Mesendoderm (in vitro differentiated cells): Measurements from ENCODE around the gene TMEM223.
A peak's percentile ranks its signal among the peaks of the same experiment; 100 is the strongest.

Experiments used
- DNase-seq: peaks from one replicate; pipeline ENCODE4 v3.0.0; 2013
- H2AK5ac ChIP-seq: 2 replicates; pipeline ENCODE4 v1.6.1; 2013; ENCODE audit warnings: low read length, inconsistent platforms
- H2BK120ac ChIP-seq: 2 replicates; pipeline ENCODE4 v1.6.1; 2013; ENCODE audit warnings: low read depth, mild to moderate bottlenecking, low read length, moderate library complexity, mixed read lengths
- H2BK15ac ChIP-seq: replicated peaks from 2 replicates; pipeline ENCODE4 v1.6.1; 2013; ENCODE audit warnings: low read depth, mild to moderate bottlenecking, moderate library complexity
- H2BK5ac ChIP-seq: 2 replicates; pipeline ENCODE4 v1.6.1; 2013; ENCODE audit warnings: low read length, inconsistent platforms
- H3K18ac ChIP-seq: 2 replicates; pipeline ENCODE4 v1.6.1; 2013; ENCODE audit warnings: mild to moderate bottlenecking, low read length, mixed read lengths
- H3K23ac ChIP-seq: one replicate; pipeline ENCODE4 v1.6.1; 2013; ENCODE audit warnings: low read length
- H3K27ac ChIP-seq: 2 replicates; pipeline ENCODE4 v1.5.1; 2013; ENCODE audit warnings: low read depth, mild to moderate bottlenecking, inconsistent platforms, low read length, moderate library complexity
- H3K27me3 ChIP-seq: 2 replicates; pipeline ENCODE4 v1.6.1; 2013; ENCODE audit warnings: low read length, control low read depth, mild to moderate bottlenecking, inconsistent platforms; ENCODE audit not compliant: insufficient read depth, poor library complexity
- H3K36me3 ChIP-seq: 2 replicates; pipeline ENCODE4 v1.6.1; 2013; ENCODE audit warnings: low read length, inconsistent platforms; ENCODE audit not compliant: control insufficient read depth, insufficient read depth
- H3K4ac ChIP-seq: one replicate; pipeline ENCODE4 v1.6.1; 2013; ENCODE audit warnings: low read depth, mild to moderate bottlenecking, low read length, moderate library complexity
- H3K4me1 ChIP-seq: 2 replicates; pipeline ENCODE4 v1.6.1; 2013; ENCODE audit warnings: low read depth, low read length, inconsistent platforms; ENCODE audit not compliant: control insufficient read depth
- H3K4me2 ChIP-seq: 2 replicates; pipeline ENCODE4 v1.6.1; 2013; ENCODE audit warnings: low read length
- H3K4me3 ChIP-seq: 2 replicates; pipeline ENCODE4 v1.5.1; 2013; ENCODE audit warnings: mild to moderate bottlenecking, low read length
- H3K56ac ChIP-seq: one replicate; pipeline ENCODE4 v1.6.1; 2013; ENCODE audit warnings: low read length
- H3K79me1 ChIP-seq: 2 replicates; pipeline ENCODE4 v1.6.1; 2013; ENCODE audit warnings: low read length, inconsistent platforms
- H3K79me2 ChIP-seq: 2 replicates; pipeline ENCODE4 v1.6.1; 2013; ENCODE audit warnings: mild to moderate bottlenecking, low read length; ENCODE audit not compliant: control insufficient read depth, insufficient read depth
- H3K9ac ChIP-seq: 2 replicates; pipeline ENCODE4 v1.6.1; 2013; ENCODE audit warnings: low read length, inconsistent platforms
- H4K5ac ChIP-seq: one replicate; pipeline ENCODE4 v1.6.1; 2013; ENCODE audit warnings: low read length
- H4K8ac ChIP-seq: one replicate; pipeline ENCODE4 v1.6.1; 2013; ENCODE audit warnings: low read depth, mild to moderate bottlenecking, control low read depth, low read length, moderate library complexity
- WGBS: extraction: QIAGEN DNeasy Blood & Tissue Kit; methylation state at CpG from one replicate; pipeline ENCODE4 v1.1.7; 2013; ENCODE audit warnings: low lambda C conversion rate, missing lambda C conversion rate; ENCODE audit not compliant: insufficient coverage; ENCODE audit errors: extremely low coverage; 5-methylcytosine and 5-hydroxymethylcytosine counted together

TMEM223 gene

GRCh38 chr11:62794201-62794775, 2.5 kb upstream of the TMEM223 start:
- Histone ChIP-seq H2AK5ac (no peak overlapping the region), H4K5ac (no peak overlapping the region), H3K4me2 (no peak overlapping the region), H3K27ac (no peak overlapping the region), H4K8ac (no peak overlapping the region), H3K79me2 (peaks cover 22% of the 10 kb centered on the region), H3K4me3 (no peak overlapping the region), H3K56ac (no peak overlapping the region), H2BK5ac (no peak overlapping the region), H3K4me1 (peaks cover 2% of the 10 kb centered on the region), H3K23ac (no peak overlapping the region), H2BK120ac (no peak overlapping the region), H3K18ac (no peak overlapping the region), H3K27me3 (no peaks in the 10 kb centered on the region), H3K4ac (no peak overlapping the region), H3K36me3 (peaks cover 21% of the 10 kb centered on the region), H2BK15ac (no peak overlapping the region), H3K9ac (no peak overlapping the region), H3K79me1 (peaks cover 9% of the 10 kb centered on the region)
- WGBS, result no CpG with 5 or more reads among the region's 8 CpGs
- no peak for DNase-seq

- Histone ChIP-seq H4K5ac (no peak overlapping the region), H3K4me3 (no peak overlapping the region), H3K4me2 (no peak overlapping the region), H3K4me1 (peaks cover 2% of the 10 kb centered on the region), H3K18ac (no peak overlapping the region), H2BK15ac (no peak overlapping the region), H3K36me3 (peaks cover 22% of the 10 kb centered on the region), H2AK5ac (no peak overlapping the region), H3K27ac (peak overlapping the region; percentile 30), H3K79me1 (peaks cover 16% of the 10 kb centered on the region), H3K4ac (no peak overlapping the region), H3K9ac (peak overlapping the region; percentile 42), H3K23ac (no peak overlapping the region), H2BK120ac (no peak overlapping the region), H3K27me3 (no peaks in the 10 kb centered on the region), H3K79me2 (peaks cover 28% of the 10 kb centered on the region), H4K8ac (no peak overlapping the region), H3K56ac (peak overlapping the region; percentile 63), H2BK5ac (no peak overlapping the region)
- no CpG with 5 or more reads among the region's 11 CpGs for WGBS
- DNase-seq, result peak; percentile 57
Observed at GRCh38 chr11:62792202-62792575, 383 bp upstream of the TMEM223 start.

- H3K36me3 ChIP-seq, result peaks cover 14% of the 10 kb centered on the region
- no peak overlapping the region for H4K5ac ChIP-seq
- no peaks in the 10 kb centered on the region for H3K27me3 ChIP-seq
Observed at GRCh38 chr11:62789576-62789975, 2.2 kb downstream of the TMEM223 start.

GRCh38 chr11:62788991-62789390, 2.8 kb downstream of the TMEM223 start:
- no peak overlapping the region for H3K9ac ChIP-seq
- WGBS, result no CpG with 5 or more reads among the region's 5 CpGs
- H3K36me3 ChIP-seq, result peaks cover 10% of the 10 kb centered on the region
- peaks cover 5% of the 10 kb centered on the region for H3K4me1 ChIP-seq
- H3K27me3 ChIP-seq, result no peaks in the 10 kb centered on the region
- no peak overlapping the region for H2BK15ac ChIP-seq
- H3K27ac ChIP-seq, result no peak overlapping the region
- H3K4me3 ChIP-seq, result no peak overlapping the region
- no peak overlapping the region for H3K23ac ChIP-seq
- no peak overlapping the region for H3K4me2 ChIP-seq
- no peak overlapping the region for H3K18ac ChIP-seq
- peaks cover 16% of the 10 kb centered on the region for H3K79me1 ChIP-seq
- peak overlapping the region; percentile 57 for H3K56ac ChIP-seq
- H3K79me2 ChIP-seq, result peaks cover 28% of the 10 kb centered on the region
- peak; percentile 55 for DNase-seq
- H4K5ac ChIP-seq, result no peak overlapping the region
- no peak overlapping the region for H2BK5ac ChIP-seq
- no peak overlapping the region for H2BK120ac ChIP-seq
- no peak overlapping the region for H3K4ac ChIP-seq
- no peak overlapping the region for H2AK5ac ChIP-seq
- no peak overlapping the region for H4K8ac ChIP-seq

More at GRCh38 chr11:62789576-62789975, 2.2 kb downstream of the TMEM223 start:
- no peak overlapping the region for H3K9ac ChIP-seq
- DNase-seq, result no peak
- H2AK5ac ChIP-seq, result no peak overlapping the region
- H3K4me2 ChIP-seq, result no peak overlapping the region
- H3K79me1 ChIP-seq, result peaks cover 16% of the 10 kb centered on the region
- H3K27ac ChIP-seq, result no peak overlapping the region
- H4K8ac ChIP-seq, result no peak overlapping the region
- no peak overlapping the region for H3K4me3 ChIP-seq
- H3K23ac ChIP-seq, result no peak overlapping the region
- no peak overlapping the region for H3K56ac ChIP-seq
- peaks cover 5% of the 10 kb centered on the region for H3K4me1 ChIP-seq
- H2BK5ac ChIP-seq, result no peak overlapping the region
- H3K4ac ChIP-seq, result no peak overlapping the region
- no peak overlapping the region for H3K18ac ChIP-seq
- WGBS, result no CpG with 5 or more reads among the region's 3 CpGs
- peaks cover 28% of the 10 kb centered on the region for H3K79me2 ChIP-seq
- no peak overlapping the region for H2BK120ac ChIP-seq
- no peak overlapping the region for H2BK15ac ChIP-seq

- no CpG with 5 or more reads among the region's 88 CpGs for WGBS
- H3K36me3 ChIP-seq, result peaks cover 10% of the 10 kb centered on the region
- H3K4me3 ChIP-seq, result peak within 1 kb of the TSS; percentile 94
Observed at GRCh38 chr11:62787005-62787759, 4.6 kb downstream of the TMEM223 start, which contains the start of gene TMEM179B. TMEM179B (plus strand) TSS chr11:62787402; CDS start chr11:62787432, 30 bp downstream.

More at GRCh38 chr11:62787005-62787759, 4.6 kb downstream of the TMEM223 start, which contains the start of gene TMEM179B:
- peak within 1 kb of the TSS; percentile 100 for H3K56ac ChIP-seq
- H3K4me2 ChIP-seq, result peak within 1 kb of the TSS; percentile 91
- H2BK120ac ChIP-seq, result no peak within 1 kb of the TSS
- H2BK15ac ChIP-seq, result no peak within 1 kb of the TSS
- H3K4me1 ChIP-seq, result peaks cover 5% of the 10 kb centered on the region
- peak; percentile 99 for DNase-seq
- peak within 1 kb of the TSS; percentile 89 for H3K27ac ChIP-seq
- peaks cover 16% of the 10 kb centered on the region for H3K79me1 ChIP-seq
- no peak within 1 kb of the TSS for H4K8ac ChIP-seq
- peak within 1 kb of the TSS; percentile 91 for H3K23ac ChIP-seq
- peak within 1 kb of the TSS; percentile 61 for H3K4ac ChIP-seq
- peak within 1 kb of the TSS; percentile 52 for H3K18ac ChIP-seq
- peak within 1 kb of the TSS; percentile 17 for H4K5ac ChIP-seq
- H2BK5ac ChIP-seq, result peak within 1 kb of the TSS; percentile 57
- H3K9ac ChIP-seq, result peak within 1 kb of the TSS; percentile 90
- peak within 1 kb of the TSS; percentile 31 for H2AK5ac ChIP-seq
- H3K27me3 ChIP-seq, result no peaks in the 10 kb centered on the region
- H3K79me2 ChIP-seq, result peaks cover 28% of the 10 kb centered on the region
